Neural progenitor cell (in vitro differentiated cells): ENCODE data around the gene MYL4.

Experiments used
- EZH2 ChIP-seq: fragments of 200-600 bp; sonication (generic); IDR thresholded peaks from 2 replicates; pipeline ENCODE4 v1.6.1; 2017; ENCODE audit warnings: antibody characterized with exemption, mild to moderate bottlenecking, moderate library complexity
- TF ChIP-seq, protein P1 (sequence below): fragments of 200-600 bp; sonication (generic); IDR thresholded peaks from 2 replicates; pipeline ENCODE4 v1.5.1; 2017; ENCODE audit warnings: antibody characterized with exemption, mild to moderate bottlenecking

DNA sequence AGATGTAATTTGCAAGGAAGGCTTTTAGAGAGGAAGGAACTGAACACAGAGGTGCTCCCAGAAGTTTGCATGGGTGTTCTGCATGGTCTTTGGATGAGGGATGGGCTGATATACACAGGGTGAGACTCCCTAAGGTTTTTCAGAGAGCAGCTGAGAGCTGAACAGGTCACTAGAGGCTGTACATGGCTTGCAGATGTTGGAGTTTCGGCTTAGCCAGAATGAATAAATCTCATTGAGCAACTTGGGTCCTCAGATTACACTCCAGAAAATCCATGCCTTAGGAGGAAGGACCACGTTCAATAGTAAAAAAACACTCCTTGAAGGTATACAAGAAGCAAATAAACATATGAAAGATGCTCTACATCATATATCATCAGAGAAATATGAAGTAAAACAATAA lies 37.0 kb downstream of the MYL4 start:
- TF ChIP-seq, protein P1, sequence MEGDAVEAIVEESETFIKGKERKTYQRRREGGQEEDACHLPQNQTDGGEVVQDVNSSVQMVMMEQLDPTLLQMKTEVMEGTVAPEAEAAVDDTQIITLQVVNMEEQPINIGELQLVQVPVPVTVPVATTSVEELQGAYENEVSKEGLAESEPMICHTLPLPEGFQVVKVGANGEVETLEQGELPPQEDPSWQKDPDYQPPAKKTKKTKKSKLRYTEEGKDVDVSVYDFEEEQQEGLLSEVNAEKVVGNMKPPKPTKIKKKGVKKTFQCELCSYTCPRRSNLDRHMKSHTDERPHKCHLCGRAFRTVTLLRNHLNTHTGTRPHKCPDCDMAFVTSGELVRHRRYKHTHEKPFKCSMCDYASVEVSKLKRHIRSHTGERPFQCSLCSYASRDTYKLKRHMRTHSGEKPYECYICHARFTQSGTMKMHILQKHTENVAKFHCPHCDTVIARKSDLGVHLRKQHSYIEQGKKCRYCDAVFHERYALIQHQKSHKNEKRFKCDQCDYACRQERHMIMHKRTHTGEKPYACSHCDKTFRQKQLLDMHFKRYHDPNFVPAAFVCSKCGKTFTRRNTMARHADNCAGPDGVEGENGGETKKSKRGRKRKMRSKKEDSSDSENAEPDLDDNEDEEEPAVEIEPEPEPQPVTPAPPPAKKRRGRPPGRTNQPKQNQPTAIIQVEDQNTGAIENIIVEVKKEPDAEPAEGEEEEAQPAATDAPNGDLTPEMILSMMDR = no peak
- no peak for TF ChIP-seq EZH2
